CD14-positive monocyte (primary cell): ENCODE data around the gene ABCG8. TPM values are rescaled to one million over a fixed set of nuclear protein-coding genes. Genes with fewer than 3 reads are reported as not detected.

Source experiments
- DNase-seq, 3 donors: peaks; one replicate each; pipeline ENCODE4 v3.0.0-alpha.2; 2011 to 2022
- H2AFZ ChIP-seq: 2 replicates; pipeline ENCODE4 v1.6.0; 2012; ENCODE audit warnings: mild to moderate bottlenecking, low read depth, low read length, inconsistent platforms; ENCODE audit not compliant: insufficient read depth, poor library complexity, severe bottlenecking
- H3K27ac ChIP-seq, 2 donors: 1 replicate in 1 of 2; 2 replicates in 1 of 2; pipeline ENCODE4 v1.5.1; 2012 to 2013; ENCODE audit warnings: low read length in 2 of 2, control low read depth in 1 of 2, inconsistent platforms in 1 of 2, low read depth in 1 of 2, mild to moderate bottlenecking in 1 of 2
- H3K27me3 ChIP-seq, 2 donors: one replicate each; pipeline versions ENCODE4 v1.6.0 to v1.6.1; 2011 to 2013; ENCODE audit warnings: low read length in 2 of 2; ENCODE audit not compliant: control insufficient read depth in 2 of 2, insufficient read depth in 2 of 2
- H3K36me3 ChIP-seq, 2 donors: replicated peaks in 1 of 2; 1 replicate in 1 of 2; 2 replicates in 1 of 2; pipeline versions ENCODE4 v1.5.1 to v1.6.1; 2012 to 2013; ENCODE audit warnings: low read length in 2 of 2, control low read depth in 1 of 2, inconsistent platforms in 1 of 2, mild to moderate bottlenecking in 1 of 2; ENCODE audit not compliant: insufficient read depth in 2 of 2, control insufficient read depth in 1 of 2
- H3K4me1 ChIP-seq, 2 donors: 1 replicate in 1 of 2; 2 replicates in 1 of 2; pipeline versions ENCODE4 v1.5.1 to v1.6.1; 2012 to 2013; ENCODE audit warnings: low read length in 2 of 2, control low read depth in 1 of 2, inconsistent platforms in 1 of 2, mild to moderate bottlenecking in 1 of 2, moderate library complexity in 1 of 2; ENCODE audit not compliant: insufficient read depth in 2 of 2, control insufficient read depth in 1 of 2
- H3K4me2 ChIP-seq: replicated peaks from 2 replicates; pipeline ENCODE3; 2012; ENCODE audit warnings: low read length, moderate library complexity, mild to moderate bottlenecking; ENCODE audit not compliant: poor library complexity, severe bottlenecking; ENCODE audit errors: extremely low read depth
- H3K4me3 ChIP-seq, 3 experiments: fragments of 200-600 bp in 1 of 3; sonication (generic) in 1 of 3; replicated peaks in 1 of 3; 1 replicate in 2 of 3; 2 replicates in 1 of 3; pipeline ENCODE4 v1.5.1; 2011 to 2013; ENCODE audit warnings: low read length in 3 of 3, mild to moderate bottlenecking in 3 of 3, control low read depth in 2 of 3, low read depth in 2 of 3, inconsistent platforms in 1 of 3, moderate library complexity in 1 of 3
- H3K79me2 ChIP-seq: 2 replicates; pipeline ENCODE4 v1.6.0; 2012; ENCODE audit warnings: mild to moderate bottlenecking, control low read depth, inconsistent platforms, low read length, moderate library complexity; ENCODE audit not compliant: insufficient read depth
- H3K9ac ChIP-seq: 2 replicates; pipeline ENCODE4 v1.6.0; 2017; ENCODE audit warnings: low read length, mild to moderate bottlenecking; ENCODE audit not compliant: insufficient read depth, poor library complexity, severe bottlenecking
- H3K9me3 ChIP-seq, 2 donors: replicated peaks in 1 of 2; 1 replicate in 1 of 2; 2 replicates in 1 of 2; pipeline versions ENCODE4 v1.5.1 to v1.6.1; 2012 to 2013; ENCODE audit warnings: low read length in 2 of 2, control low read depth in 1 of 2; ENCODE audit not compliant: control insufficient read depth in 1 of 2, insufficient read depth in 1 of 2
- H4K20me1 ChIP-seq: 2 replicates; pipeline ENCODE4 v1.6.0; 2012; ENCODE audit warnings: mild to moderate bottlenecking, low read length, control low read depth, moderate library complexity; ENCODE audit not compliant: insufficient read depth
- H3K27ac Mint-ChIP-seq, 7 donors: one replicate each; pipeline ENCODE4 v1.8.0; 2020; ENCODE audit warnings: mild to moderate bottlenecking in 7 of 7, mixed read lengths in 7 of 7, moderate library complexity in 6 of 7, inconsistent platforms in 2 of 7
- H3K27me3 Mint-ChIP-seq, 3 donors: one replicate each; pipeline ENCODE4 v1.8.0; 2021 to 2022; ENCODE audit warnings: low read depth in 3 of 3, mild to moderate bottlenecking in 3 of 3, mixed read lengths in 3 of 3, moderate library complexity in 3 of 3, inconsistent platforms in 1 of 3
- H3K36me3 Mint-ChIP-seq, 2 donors: one replicate each; pipeline ENCODE4 v1.8.0; 2020; ENCODE audit warnings: mixed read lengths in 2 of 2, inconsistent platforms in 1 of 2, mild to moderate bottlenecking in 1 of 2
- H3K4me1 Mint-ChIP-seq: one replicate; pipeline ENCODE4 v1.8.0; 2020; ENCODE audit warnings: mild to moderate bottlenecking, mixed read lengths
- H3K4me3 Mint-ChIP-seq, 2 donors: one replicate each; pipeline ENCODE4 v1.8.0; 2020; ENCODE audit warnings: mild to moderate bottlenecking in 2 of 2, mixed read lengths in 2 of 2, moderate library complexity in 1 of 2
- H3K9me3 Mint-ChIP-seq, 7 donors: one replicate each; pipeline ENCODE4 v1.8.0; 2020 to 2022; ENCODE audit warnings: mixed read lengths in 7 of 7, mild to moderate bottlenecking in 6 of 7, moderate library complexity in 6 of 7, inconsistent platforms in 2 of 7
- CTCF ChIP-seq: fragments of 200-600 bp; IDR thresholded peaks from one replicate; pipeline ENCODE4 v1.8.0; 2022; ENCODE audit warnings: antibody characterized with exemption, mild to moderate bottlenecking
- WGBS: methylation state at CpG from one replicate; pipeline ENCODE4 v1.1.5; 2013; ENCODE audit warnings: missing lambda C conversion rate; ENCODE audit not compliant: insufficient coverage; 5-methylcytosine and 5-hydroxymethylcytosine counted together
- intact Hi-C, 2 donors: fragments of 100-400 bp; cut with micrococcal nuclease; formaldehyde crosslinking; loops; one replicate each; pipeline versions ENCODE4 v1.15.0 to v1.15.1; 2023
- polyA plus RNA-seq, 3 donors: library from polyadenylated mRNA; depleted of rRNA in 1 of 3; unstranded in 2 of 3; stranded (reverse) in 1 of 3; fragments of 300-500 nt in 2 of 3; fragments of >200 nt in 1 of 3; fragmentation: Illumina TruSeq in 2 of 3; gene quantifications; 1 replicate in 2 of 3; 2 replicates in 1 of 3; pipeline ENCODE4 v1.2.3, GENCODE V29; 2012 to 2021

Gene ABCG8
- polyA plus RNA-seq, 3 donors: not detected

- peaks cover 3% of the 10 kb centered on the region for H3K4me1 Mint-ChIP-seq
- Histone ChIP-seq H3K79me2 (no peaks in the 10 kb centered on the region), H3K4me2 (no peak overlapping the region), H3K4me1 (no peaks in the 10 kb centered on the region), H3K27me3 (no peaks in the 10 kb centered on the region), H3K36me3 (no peaks in the 10 kb centered on the region), H4K20me1 (no peaks in the 10 kb centered on the region), H3K27ac (no peak overlapping the region), H2AFZ (no peak overlapping the region), H3K4me3 (no peak overlapping the region), H3K9ac (no peak overlapping the region), H3K9me3 (no peaks in the 10 kb centered on the region)
- H3K4me3 Mint-ChIP-seq: no peak overlapping the region
- H3K27me3 Mint-ChIP-seq: no peaks in the 10 kb centered on the region
- intact Hi-C loops: no loop called here
- no peaks in the 10 kb centered on the region for H3K9me3 Mint-ChIP-seq
- no peak for TF ChIP-seq CTCF
- H3K36me3 Mint-ChIP-seq: peaks cover 0 to 4% of the 10 kb centered on the region in 2 donors
- H3K27ac Mint-ChIP-seq: no peak overlapping the region
- no CpG with 5 or more reads among the region's 2 CpGs for WGBS
- DNase-seq: no peak
Observed at GRCh38 chr2:43802135-43802534, 36.6 kb upstream of the ABCG8 start.

- intact Hi-C loops: no loop called here
- no peaks in the 10 kb centered on the region for H3K9me3 Mint-ChIP-seq
- H3K4me3 ChIP-seq: no peak overlapping the region
- H3K36me3 Mint-ChIP-seq: peaks cover 0 to 4% of the 10 kb centered on the region in 2 donors
- no peaks in the 10 kb centered on the region for H4K20me1 ChIP-seq
- TF ChIP-seq CTCF: no peak
- no peak overlapping the region for H3K4me3 Mint-ChIP-seq
- H3K9ac ChIP-seq: no peak overlapping the region
- H3K36me3 ChIP-seq: no peaks in the 10 kb centered on the region
- no peak overlapping the region for H3K27ac ChIP-seq
- H3K9me3 ChIP-seq: no peaks in the 10 kb centered on the region
- no peak overlapping the region for H3K27ac Mint-ChIP-seq
- no peak overlapping the region for H3K4me2 ChIP-seq
- H3K79me2 ChIP-seq: no peaks in the 10 kb centered on the region
- H3K4me1 Mint-ChIP-seq: peaks cover 3% of the 10 kb centered on the region
- no peak overlapping the region for H2AFZ ChIP-seq
- WGBS: no CpG with 5 or more reads among the region's 1 CpG
- no peaks in the 10 kb centered on the region for H3K4me1 ChIP-seq
- no peak for DNase-seq
- H3K27me3 Mint-ChIP-seq: no peaks in the 10 kb centered on the region
- H3K27me3 ChIP-seq: no peaks in the 10 kb centered on the region
Observed at GRCh38 chr2:43803113-43803512, 35.7 kb upstream of the ABCG8 start.
